CD4-positive, alpha-beta T cell treated with Interleukin-15 for 4 hours (primary cell): Measurements from ENCODE around the gene TMA7.
"Not testable (repeated sequence)": the region's sequence is repeated elsewhere in the genome, so short reads cannot be mapped to it uniquely, and the experiment has no call there.

Source experiments
- DNase-seq: peaks from one replicate; pipeline ENCODE4 v3.0.0-alpha.2; 2020; ENCODE audit warnings: low spot score

The TMA7 gene

DNA sequence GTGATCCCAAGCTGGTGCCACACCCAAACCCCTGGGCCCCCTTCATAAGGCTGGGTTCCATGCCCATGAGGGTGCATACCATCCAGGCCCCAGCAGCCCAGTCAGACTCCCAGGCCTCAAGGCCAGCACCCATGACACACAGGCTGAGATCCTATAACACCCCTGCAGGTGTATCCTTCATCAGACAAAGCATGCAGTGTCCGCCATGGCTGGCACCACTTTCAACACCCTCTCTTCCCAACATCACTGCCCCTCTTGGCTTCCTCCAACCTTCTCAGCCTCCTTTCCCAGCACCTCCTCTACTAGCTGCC is 3.6 kb upstream of the TMA7 start:
- no peak for DNase-seq

DNA sequence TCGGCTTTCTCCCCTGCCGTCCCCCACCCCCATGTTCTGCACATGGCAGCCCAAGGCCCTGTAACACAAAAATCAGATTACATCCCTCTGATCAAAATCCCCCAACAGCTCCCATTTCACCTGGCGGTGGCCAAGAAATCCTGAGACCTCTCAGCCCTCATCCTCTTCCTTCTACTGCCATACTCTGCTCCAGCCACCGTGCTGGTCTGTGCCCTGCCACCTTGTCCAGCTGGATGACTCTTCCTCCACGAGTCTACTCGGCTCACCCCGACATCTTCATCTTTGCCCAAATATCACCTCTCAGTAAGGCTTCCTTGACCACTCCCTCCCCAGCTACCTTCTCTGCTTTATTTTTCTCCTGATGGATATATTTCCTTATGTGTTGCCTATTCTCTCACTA is 3.2 kb upstream of the TMA7 start:
- no peak for DNase-seq

DNA sequence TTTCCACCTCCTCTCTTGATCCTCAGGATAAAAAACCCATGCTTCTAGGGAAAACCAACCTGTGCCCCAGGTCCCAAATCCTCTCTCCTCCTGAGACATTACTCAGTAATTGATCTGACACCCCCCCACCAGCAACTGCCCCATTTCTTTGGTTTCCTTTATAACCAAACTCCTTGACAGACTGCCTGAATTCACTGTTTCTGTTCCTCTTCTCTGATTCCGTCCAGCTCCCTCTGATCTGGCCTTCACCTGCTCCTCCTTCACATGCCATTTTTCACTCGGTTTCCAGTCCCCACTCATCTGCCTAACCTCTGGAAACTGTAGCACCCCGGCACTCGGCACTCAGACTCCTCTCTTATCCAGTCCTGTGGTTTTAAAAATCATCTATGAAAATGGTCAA is 2.2 kb upstream of the TMA7 start:
- DNase-seq = no peak

DNA sequence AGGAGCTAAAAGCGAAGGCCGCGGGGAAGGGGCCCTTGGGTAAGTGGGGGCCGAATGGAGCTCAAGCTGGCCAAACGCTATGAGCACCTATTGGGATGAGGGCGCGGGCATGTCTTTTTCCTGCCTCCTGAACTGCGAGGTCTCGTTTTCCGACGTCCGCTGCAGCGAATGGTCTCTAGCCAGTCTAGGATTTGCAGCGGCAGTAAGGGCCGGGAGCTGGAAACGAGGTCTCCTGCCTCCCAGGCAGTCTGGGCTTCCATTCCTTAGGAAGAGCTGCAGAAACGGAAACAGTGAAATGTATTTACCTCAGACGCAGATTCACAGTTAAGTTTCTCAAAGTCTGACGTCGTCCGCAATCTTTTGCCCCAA is 517 bp downstream of the TMA7 start:
- no peak for DNase-seq

DNA sequence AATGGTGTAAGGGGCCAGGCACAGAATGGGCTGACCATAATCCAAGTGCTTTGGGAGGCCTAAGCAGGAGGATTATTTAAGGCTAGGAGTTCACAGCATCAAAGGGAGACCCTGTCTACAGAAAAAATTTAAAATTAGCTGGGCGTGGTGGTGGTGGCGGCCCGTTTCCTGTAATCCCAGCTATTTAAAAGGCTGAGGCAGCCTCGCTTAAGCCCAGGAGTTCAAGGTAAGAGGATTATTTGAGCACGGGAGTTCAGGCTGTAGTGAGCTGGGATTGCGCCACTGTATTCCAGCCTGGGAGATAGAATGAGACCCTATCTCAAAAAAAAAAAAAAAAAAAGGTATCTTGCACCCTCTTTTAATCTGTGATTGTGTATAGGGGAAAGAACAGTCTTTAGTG is 1.9 kb downstream of the TMA7 start:
- no peak for DNase-seq

DNA sequence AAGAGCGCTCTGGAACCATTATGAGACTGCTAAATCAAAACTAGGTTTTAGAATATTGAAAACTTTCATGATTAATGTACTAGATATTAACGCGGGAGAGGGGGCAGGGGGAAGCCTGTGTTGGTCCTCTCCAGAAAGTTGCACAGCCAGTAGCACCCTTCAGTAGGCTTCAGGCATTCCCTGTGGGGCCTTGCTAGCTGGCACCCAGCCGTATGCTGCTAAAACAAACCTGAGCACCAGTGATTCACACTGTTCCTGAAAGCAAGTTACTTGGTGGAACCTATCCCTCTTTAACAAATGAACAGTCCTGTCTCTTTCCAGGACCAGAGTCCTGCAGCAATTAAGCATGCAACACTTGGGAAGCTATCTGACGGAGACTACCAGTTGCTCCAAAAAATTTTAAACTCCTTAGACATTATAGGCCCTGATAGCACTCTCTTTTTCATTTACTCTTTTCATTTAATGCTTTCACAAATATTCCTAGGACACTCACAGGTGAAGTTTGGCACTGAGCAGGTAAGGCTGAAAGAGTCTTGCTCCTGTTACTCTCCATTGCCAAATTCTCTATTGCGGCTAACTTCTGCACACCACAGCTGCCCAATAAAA is 5.3 kb downstream of the TMA7 start:
- no peak for DNase-seq

DNA sequence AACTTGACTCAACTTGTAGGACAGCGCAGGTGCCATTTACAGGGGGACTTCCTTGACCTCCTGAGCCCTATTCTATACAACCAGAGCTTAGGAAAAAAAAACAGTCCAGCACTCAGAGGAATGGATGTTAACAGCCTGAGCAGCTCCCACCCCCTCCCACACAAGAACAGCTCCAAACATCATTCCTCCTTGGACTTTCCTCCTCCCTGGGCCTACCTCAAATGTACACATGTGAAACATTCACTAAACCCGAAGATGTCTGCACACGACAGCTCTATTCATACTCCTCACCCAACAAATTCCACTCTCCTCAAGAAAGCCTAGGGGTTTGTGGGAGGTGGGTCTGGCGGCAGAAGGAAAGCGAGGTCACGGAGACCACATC is 6.0 kb downstream of the TMA7 start:
- no peak for DNase-seq

DNA sequence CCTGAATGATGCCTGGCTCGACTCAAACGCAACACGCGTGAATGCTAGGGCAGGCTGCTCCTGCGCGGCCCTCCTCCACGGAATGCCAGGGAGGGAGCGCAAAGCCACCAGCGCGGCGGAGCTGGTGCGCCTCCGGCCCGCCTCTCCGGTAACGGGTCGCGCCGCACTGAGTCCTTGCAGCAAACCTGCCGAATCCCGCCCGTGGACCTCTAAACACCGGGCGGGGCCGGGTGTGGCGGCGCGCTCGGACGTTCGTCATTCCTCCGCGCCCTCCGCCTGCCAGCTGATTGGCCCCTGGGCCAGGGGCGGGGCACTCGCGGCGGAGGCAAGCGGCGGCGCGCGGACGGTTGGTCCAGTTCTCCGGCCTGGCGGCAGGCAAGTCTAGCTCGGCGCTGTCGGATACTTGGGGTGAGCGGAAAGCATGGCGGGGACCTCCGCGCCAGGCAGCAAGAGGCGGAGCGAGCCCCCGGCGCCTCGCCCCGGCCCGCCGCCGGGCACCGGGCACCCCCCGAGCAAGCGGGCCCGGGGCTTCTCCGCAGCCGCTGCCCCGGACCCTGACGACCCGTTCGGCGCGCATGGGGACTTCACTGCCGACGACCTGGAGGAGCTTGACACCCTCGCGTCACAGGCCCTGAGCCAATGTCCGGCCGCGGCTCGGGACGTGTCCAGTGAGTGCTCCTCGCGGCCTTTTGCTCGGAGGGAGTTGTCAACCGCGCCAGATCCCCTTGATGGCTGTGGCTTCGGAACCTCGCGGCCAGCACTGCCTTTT is 6.6 kb downstream of the TMA7 start, which contains the start of gene ATRIP:
Gene ATRIP, plus strand, starts transcription at position 313 of the 769 bp plus-strand sequence. Its CDS starts 109 bp downstream, at position 422.
- peak; percentile 83 for DNase-seq

DNA sequence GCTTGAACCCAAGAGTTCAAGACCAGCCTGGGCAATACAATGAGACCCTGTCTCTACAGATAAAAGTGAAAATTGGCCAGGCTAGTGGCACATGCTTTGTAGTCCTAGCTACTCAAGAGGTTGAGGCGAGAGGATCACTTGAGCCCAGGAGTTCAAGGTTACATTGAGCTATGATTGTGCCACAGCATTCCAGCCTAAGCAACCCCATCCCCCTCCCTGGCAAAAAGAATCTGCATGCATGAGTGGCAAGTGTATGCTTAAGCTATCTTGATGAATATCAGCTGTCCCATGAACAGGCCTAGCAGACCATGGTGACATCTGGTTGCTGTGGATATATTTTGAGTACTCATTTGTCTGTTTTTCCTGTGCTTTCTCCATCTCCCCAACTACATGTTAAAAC is 11.2 kb downstream of the TMA7 start:
- DNase-seq = no peak

DNA sequence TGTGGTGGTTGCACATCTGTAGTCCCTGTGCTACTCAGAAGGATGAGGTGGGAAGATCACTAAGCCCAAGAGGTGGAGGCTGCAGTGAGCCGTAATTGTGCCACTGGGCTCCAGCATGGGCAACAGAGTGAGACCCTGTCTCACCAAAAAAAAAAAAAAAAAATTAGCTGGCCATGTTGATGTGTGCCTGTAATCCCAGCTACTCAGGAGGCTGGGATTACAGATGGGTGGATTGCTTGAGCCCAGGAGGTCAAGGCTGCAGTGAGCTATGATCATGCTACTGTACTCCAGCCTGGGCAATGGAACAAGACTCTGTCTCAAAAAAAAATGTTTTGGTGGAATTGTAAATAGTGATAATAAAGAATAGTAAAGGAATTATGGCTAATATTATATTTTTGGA is 16.4 kb downstream of the TMA7 start:
- no peak for DNase-seq

DNA sequence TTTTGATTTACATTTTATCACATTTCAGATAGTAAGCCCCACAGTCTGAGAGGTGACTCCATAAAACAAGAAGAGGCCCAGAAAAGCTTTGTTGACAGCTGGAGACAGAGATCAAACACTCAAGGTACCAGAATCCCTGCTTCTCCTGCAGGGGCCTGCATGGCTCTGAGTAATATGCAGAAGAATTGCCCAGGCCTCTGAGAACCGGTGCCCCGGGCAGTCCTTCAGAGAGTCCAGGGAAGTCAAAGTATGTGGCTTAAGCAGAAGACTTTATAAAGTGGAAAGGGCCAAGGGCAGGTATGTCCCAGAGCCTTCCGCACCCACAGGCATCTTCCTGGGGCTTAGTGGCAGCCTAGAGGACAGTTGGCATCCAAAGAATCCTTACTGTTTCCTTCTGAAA is 19.3 kb downstream of the TMA7 start:
- DNase-seq = no peak

DNA sequence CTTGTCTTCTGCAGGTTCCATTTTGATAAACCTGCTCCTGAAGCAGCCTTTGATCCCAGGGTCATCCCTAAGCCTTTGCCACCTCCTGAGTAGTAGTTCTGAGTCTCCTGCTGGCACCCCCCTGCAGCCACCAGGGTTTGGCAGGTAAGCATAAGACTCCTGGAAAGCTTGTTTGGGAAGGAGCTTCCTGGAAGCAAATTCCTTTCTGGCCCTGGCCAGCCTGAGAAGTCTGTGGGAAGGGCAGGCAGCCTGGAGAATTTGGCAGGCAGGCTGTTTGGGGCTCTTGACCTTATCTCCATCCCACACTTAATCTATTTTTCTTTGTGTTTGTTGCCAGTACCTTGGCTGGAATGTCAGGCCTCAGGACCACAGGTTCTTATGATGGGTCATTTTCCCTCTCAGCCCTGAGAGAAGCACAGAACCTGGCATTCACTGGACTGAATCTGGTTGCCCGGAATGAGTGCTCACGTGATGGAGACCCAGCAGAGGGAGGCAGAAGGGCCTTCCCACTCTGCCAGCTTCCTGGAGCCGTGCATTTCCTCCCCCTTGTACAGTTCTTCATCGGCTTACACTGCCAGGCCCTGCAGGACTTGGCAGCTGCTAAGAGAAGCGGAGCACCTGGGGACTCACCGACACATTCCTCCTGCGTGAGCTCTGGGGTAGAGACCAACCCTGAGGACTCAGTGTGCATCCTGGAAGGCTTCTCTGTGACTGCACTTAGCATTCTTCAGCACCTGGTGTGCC is 19.9 kb downstream of the TMA7 start:
- DNase-seq = no peak

DNA sequence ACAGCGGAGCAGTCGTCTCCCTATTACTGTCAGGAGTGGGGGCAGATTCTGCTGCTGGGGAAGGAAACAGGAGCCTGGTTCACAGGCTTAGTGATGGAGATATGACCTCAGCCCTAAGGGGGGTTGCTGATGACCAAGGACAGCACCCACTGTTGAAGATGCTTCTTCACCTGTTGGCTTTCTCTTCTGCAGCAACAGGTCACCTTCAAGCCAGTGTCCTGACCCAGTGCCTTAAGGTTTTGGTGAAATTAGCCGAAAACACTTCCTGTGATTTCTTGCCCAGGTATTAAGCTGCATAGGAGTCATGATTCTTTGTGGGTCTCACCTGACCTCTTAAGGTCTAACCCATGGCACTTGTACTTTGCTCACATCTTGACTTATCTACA is 20.5 kb downstream of the TMA7 start:
- no peak for DNase-seq

DNA sequence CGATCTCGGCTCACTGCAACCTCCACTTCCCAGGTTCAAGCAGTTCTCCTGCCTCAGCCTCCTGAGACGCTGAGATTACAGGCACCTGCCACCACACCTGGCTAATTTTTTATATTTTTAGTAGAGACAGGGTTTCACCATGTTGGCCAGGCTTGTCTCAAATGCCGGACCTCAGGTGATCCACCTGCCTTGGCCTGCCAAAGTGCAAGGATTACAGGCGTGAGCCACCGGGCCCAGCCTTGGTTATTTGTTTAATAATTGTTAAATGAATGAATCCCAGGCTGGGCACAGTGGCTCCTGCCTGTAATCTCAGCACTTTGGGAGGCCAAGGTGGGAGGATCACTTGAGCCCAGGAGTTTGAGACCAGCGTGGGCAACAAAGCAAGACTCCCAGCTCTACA is 21.7 kb downstream of the TMA7 start:
- not testable (repeated sequence) for DNase-seq

DNA sequence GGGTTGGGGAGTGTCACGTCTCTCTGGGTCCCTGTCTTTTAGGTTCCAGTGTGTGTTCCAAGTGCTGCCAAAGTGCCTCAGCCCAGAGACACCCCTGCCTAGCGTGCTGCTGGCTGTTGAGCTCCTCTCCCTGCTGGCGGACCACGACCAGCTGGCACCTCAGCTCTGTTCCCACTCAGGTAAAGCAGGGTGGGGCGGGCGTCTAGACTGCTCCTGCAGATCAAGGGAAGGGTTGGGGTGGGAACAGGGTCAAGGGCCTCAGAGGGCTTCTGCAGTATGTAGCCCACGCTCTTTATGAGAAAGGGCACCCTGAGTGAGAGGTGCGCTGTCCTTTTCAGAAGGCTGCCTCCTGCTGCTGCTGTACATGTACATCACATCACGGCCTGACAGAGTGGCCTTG is 23.6 kb downstream of the TMA7 start:
- no peak for DNase-seq

DNA sequence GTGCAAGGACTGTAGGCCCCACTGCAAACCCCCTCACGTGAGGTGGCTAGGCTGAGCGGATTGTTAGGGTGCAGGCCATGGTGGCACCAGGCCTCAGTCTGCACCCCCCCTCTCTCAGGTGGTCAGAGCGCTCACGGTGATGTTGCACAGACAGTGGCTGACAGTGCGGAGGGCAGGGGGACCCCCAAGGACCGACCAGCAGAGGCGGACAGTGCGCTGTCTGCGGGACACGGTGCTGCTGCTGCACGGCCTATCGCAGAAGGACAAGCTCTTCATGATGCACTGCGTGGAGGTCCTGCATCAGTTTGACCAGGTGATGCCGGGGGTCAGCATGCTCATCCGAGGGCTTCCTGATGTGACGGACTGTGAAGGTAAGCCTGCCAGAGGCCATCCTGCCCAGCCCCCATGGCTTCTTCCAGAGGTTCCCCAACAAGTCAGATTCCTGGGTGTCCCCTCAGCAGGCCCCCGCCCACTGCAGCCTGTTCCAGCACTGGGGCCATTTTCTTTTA is 24.7 kb downstream of the TMA7 start:
- DNase-seq = no peak

DNA sequence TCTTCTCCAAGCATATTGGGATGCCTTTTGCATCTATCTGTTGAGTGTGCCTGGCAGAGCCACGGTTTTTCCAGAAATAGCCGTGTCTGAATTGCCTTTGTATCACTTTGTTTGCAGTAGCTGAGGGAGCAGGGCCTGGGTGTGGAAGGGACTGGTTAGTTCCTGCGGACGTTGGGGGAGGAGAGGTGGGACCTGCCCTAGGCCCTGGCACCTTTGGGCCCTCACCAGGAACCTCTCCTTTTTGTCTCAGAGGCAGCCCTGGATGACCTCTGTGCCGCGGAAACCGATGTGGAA is 25.1 kb downstream of the TMA7 start:
- no peak for DNase-seq

DNA sequence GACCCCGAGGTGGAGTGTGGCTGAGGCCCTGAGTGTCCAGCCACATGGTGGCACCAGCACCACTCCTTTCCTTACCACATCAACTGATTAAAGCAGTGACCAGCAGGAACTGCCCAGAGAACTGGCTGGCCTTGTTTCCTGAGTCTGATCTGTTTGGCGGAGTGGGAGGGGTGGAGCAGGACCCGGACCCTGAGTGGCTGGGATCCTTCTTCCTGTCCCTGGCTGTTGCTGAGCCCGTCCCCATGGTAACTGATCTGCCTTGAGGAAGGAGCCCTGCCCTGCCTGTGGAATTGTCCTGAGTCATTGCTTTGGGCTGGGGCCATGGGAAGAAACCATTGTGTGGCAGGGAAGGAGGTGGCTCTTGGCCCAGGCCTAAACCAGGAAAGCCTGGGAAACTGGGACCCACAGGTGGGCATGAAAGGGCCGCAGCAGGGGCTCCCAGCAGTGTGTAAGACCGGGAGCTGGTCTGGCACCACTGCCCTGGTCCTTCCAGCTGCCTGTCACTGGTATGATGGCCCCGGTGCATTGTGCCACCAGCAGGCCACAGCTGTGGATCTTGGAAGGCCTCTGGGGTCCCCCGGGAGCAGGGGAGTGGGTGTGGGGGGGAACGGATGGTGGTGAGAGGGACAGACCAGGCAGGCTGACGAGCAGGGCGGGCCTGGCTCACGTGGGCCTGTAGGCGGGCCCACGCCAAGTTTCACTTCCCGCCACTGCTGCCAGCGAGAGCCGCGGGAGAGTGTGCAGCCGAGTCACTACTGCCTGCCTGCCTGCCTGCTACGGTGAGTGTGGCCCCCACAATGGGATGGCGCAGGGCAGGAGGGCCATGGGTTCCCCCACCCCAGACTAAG is 25.7 kb downstream of the TMA7 start:
- peak; percentile 78 for DNase-seq

DNA sequence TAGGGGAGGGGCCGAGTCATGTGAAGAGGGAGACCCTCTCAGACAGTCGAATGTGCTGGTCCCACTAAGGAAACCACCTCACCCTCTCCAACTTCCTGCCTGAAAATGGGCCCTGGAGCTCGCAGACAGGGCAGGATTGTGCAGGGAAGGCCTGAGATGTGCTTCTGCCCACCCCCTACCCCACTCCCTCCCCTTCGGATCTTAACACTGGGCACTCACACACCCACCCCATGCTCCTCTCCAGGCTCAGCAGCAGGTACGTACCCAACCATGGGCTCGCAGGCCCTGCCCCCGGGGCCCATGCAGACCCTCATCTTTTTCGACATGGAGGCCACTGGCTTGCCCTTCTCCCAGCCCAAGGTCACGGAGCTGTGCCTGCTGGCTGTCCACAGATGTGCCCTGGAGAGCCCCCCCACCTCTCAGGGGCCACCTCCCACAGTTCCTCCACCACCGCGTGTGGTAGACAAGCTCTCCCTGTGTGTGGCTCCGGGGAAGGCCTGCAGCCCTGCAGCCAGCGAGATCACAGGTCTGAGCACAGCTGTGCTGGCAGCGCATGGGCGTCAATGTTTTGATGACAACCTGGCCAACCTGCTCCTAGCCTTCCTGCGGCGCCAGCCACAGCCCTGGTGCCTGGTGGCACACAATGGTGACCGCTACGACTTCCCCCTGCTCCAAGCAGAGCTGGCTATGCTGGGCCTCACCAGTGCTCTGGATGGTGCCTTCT is 26.5 kb downstream of the TMA7 start:
- no peak for DNase-seq

DNA sequence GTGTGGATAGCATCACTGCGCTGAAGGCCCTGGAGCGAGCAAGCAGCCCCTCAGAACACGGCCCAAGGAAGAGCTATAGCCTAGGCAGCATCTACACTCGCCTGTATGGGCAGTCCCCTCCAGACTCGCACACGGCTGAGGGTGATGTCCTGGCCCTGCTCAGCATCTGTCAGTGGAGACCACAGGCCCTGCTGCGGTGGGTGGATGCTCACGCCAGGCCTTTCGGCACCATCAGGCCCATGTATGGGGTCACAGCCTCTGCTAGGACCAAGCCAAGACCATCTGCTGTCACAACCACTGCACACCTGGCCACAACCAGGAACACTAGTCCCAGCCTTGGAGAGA is 27.0 kb downstream of the TMA7 start:
- DNase-seq = no peak

DNA sequence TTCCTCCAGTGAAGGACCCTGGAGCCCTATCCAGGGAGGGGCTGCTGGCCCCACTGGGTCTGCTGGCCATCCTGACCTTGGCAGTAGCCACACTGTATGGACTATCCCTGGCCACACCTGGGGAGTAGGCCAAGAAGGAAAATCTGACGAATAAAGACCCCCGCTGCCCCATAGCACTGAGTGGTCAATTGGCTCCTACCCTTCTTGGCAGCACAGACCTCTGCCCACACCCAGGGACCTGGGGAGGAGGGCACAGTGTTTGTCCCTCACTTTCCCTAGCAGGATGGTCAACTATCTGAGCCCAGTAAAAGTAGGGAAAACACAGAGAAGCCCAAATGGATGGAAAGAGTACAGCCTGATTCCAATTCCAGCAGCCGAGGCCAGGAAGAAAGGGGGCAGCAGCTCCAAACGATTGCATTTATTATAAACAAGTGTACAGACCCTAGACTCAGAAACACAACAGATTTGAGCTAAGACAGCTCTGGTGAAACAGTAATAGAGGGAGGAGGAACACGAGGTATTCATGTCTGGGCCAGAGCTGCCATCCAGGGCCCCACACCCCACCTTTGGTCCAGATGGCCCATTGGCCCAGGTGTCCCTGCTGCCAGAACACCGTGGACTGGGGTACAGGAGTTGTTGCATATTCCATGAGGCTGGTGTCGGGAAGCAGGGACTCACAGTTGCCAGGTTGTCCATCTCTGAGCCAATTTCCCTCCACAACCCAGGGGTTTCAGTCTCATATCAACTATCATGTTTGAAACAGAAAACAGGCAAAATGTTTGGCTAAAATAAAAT is 27.6 kb downstream of the TMA7 start:
- DNase-seq = no peak
